ENCODE data around the gene DPYD. TPM values are rescaled to one million over a fixed set of nuclear protein-coding genes. Genes with fewer than 3 reads are reported as not detected.

Gene DPYD
- total RNA-seq, 1 donor from 2014 or later: 12.8 TPM

DNA sequence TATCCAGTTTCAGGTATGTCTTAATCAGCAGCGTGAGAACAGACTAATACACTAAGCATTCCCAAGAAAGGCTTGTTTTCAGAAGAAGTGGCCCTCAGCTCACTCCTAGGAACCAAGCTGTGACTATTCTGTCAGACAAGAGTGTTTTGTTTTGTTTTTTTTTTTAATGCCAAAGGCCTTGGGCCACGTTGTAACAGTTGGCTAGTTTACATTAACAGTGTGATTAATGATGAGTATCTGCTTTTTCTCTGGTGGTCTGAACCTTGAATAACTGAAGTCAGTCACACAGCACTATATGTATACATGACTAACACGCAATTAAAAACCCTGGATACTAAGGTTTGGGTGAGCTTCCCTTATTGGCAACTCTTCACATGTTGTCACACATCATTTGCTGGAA, 21.9 kb downstream of the DPYD start:
- Mint-ChIP-seq H3K9me3 (ENCODE audit: unreplicated experiment) (no peaks in the 10 kb centered on the region), H3K4me1 (ENCODE audit: low read depth, unreplicated experiment) (no peaks in the 10 kb centered on the region), H3K4me3 (ENCODE audit: unreplicated experiment) (no peak overlapping the region), H3K36me3 (ENCODE audit: unreplicated experiment) (peaks cover 4% of the 10 kb centered on the region), H3K27ac (ENCODE audit: unreplicated experiment) (no peak overlapping the region), H3K27me3 (ENCODE audit: unreplicated experiment) (no peaks in the 10 kb centered on the region)
- TF ChIP-seq, protein P1, sequence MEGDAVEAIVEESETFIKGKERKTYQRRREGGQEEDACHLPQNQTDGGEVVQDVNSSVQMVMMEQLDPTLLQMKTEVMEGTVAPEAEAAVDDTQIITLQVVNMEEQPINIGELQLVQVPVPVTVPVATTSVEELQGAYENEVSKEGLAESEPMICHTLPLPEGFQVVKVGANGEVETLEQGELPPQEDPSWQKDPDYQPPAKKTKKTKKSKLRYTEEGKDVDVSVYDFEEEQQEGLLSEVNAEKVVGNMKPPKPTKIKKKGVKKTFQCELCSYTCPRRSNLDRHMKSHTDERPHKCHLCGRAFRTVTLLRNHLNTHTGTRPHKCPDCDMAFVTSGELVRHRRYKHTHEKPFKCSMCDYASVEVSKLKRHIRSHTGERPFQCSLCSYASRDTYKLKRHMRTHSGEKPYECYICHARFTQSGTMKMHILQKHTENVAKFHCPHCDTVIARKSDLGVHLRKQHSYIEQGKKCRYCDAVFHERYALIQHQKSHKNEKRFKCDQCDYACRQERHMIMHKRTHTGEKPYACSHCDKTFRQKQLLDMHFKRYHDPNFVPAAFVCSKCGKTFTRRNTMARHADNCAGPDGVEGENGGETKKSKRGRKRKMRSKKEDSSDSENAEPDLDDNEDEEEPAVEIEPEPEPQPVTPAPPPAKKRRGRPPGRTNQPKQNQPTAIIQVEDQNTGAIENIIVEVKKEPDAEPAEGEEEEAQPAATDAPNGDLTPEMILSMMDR (IDR thresholded peaks at IDR 0.05; ENCODE audit: partially characterized antibody, unreplicated experiment): no peak
- DNase-seq: no peak

DNA sequence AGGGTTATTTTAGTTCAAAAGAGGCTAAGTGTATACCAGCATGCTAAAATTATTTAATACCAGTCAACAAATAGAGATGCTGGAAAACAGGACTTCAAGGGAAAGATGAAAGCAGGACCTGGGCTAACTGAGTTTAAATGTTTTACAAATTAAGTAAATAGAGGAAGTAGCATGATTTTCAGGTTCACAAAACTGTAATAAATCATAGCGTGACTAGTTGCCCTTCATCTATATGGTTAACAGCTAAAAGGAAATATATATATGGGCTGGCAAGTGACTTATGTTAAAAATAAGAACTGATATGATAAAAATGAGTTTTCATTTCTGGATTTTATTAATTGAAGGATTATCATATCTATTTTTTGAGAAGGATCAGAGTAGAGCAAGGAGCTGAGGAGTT, 25.6 kb downstream of the DPYD start:
- H3K27me3 Mint-ChIP-seq (ENCODE audit: unreplicated experiment): no peaks in the 10 kb centered on the region
- TF ChIP-seq, protein P1 (IDR thresholded peaks at IDR 0.05; ENCODE audit: partially characterized antibody, unreplicated experiment): no peak
- no peaks in the 10 kb centered on the region for H3K9me3 Mint-ChIP-seq (ENCODE audit: unreplicated experiment)
- no peaks in the 10 kb centered on the region for H3K4me1 Mint-ChIP-seq (ENCODE audit: low read depth, unreplicated experiment)
- DNase-seq: no peak
- H3K4me3 Mint-ChIP-seq (ENCODE audit: unreplicated experiment): no peak overlapping the region
- no peak overlapping the region for H3K27ac Mint-ChIP-seq (ENCODE audit: unreplicated experiment)
- H3K36me3 Mint-ChIP-seq (ENCODE audit: unreplicated experiment): peaks cover 4% of the 10 kb centered on the region

DNA sequence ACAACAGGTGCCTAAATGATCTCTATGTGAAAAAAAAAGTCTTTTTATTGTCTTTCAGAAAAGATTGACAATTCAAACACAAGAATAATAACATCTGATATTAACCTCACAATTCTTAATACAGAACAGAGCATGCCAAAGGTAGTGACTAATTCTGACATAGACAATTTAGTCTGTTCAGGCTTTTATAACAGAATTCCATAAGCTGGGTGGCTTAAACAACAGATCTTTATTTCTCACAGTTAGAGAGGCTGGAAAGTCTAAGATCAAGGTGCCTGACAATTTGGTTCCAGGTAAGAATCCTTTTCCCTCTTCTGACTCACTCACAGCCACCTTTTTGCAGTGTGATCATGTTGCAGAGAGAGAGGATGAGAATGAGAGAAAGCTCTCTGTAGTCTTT, 27.0 kb downstream of the DPYD start:
- Mint-ChIP-seq H3K4me1 (ENCODE audit: low read depth, unreplicated experiment) (no peaks in the 10 kb centered on the region), H3K27me3 (ENCODE audit: unreplicated experiment) (no peaks in the 10 kb centered on the region), H3K36me3 (ENCODE audit: unreplicated experiment) (peaks cover 3% of the 10 kb centered on the region), H3K9me3 (ENCODE audit: unreplicated experiment) (no peaks in the 10 kb centered on the region), H3K4me3 (ENCODE audit: unreplicated experiment) (no peak overlapping the region), H3K27ac (ENCODE audit: unreplicated experiment) (no peak overlapping the region)
- no peak for DNase-seq
- TF ChIP-seq, protein P1 (IDR thresholded peaks at IDR 0.05; ENCODE audit: partially characterized antibody, unreplicated experiment): no peak

DNA sequence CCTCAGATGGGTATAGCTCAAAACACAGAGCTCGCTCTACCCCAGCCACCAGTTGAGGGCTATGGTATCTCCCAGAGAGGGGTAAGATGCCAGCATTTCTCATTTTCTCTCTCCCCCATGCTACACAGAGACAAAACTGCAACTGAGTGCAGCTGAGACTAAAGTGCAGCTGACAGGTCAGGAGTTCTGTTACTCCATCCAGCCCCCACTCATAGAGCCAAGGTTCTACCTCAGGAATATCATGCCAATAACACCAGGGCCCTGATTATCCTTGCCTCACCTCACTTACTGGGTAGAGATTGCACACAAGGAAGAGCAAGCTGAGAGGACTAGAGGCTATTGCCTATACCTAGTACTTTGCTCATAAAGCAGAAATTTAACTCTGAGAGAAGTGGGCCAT, 34.6 kb downstream of the DPYD start:
- Mint-ChIP-seq H3K36me3 (ENCODE audit: unreplicated experiment) (peaks cover 14% of the 10 kb centered on the region), H3K27me3 (ENCODE audit: unreplicated experiment) (peaks cover 2% of the 10 kb centered on the region), H3K9me3 (ENCODE audit: unreplicated experiment) (no peaks in the 10 kb centered on the region), H3K27ac (ENCODE audit: unreplicated experiment) (no peak overlapping the region), H3K4me3 (ENCODE audit: unreplicated experiment) (no peak overlapping the region), H3K4me1 (ENCODE audit: low read depth, unreplicated experiment) (no peaks in the 10 kb centered on the region)
- TF ChIP-seq, protein P1 (IDR thresholded peaks at IDR 0.05; ENCODE audit: partially characterized antibody, unreplicated experiment): no peak
- DNase-seq: no peak

DNA sequence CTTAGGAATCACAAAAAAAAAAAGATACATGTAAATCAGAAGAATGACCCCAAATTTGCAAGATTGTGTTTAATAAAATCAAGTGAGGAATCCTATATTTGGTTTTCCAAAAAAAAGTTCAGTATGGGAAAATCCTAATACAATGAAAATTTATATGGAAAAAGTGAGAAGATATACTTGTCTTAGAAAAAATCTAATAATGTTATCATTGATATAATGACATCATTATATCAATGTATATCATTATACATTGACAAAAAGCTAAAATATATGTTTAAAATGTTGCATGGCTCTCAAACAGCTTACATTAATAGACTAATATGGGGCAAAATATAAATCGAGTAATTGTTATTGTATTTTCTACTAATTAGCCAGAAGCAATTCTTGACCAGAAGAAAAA, 37.0 kb downstream of the DPYD start:
- Mint-ChIP-seq H3K27ac (ENCODE audit: unreplicated experiment) (no peak overlapping the region), H3K4me1 (ENCODE audit: low read depth, unreplicated experiment) (no peaks in the 10 kb centered on the region), H3K36me3 (ENCODE audit: unreplicated experiment) (peaks cover 14% of the 10 kb centered on the region), H3K4me3 (ENCODE audit: unreplicated experiment) (no peak overlapping the region), H3K27me3 (ENCODE audit: unreplicated experiment) (peaks cover 2% of the 10 kb centered on the region), H3K9me3 (ENCODE audit: unreplicated experiment) (no peaks in the 10 kb centered on the region)
- TF ChIP-seq, protein P1 (IDR thresholded peaks at IDR 0.05; ENCODE audit: partially characterized antibody, unreplicated experiment): no peak
- DNase-seq: no peak

All from glutamatergic neuron (in vitro differentiated cells).